ENCODE measurements around the gene WDR82.

WDR82 gene

GRCh38 chr3:52278510-52279069, at the start of gene WDR82:
TSS of gene WDR82 (minus strand) at chr3:52278649. CDS start at chr3:52278361, 288 bp downstream.
- peak; percentile 95 for DNase-seq

GRCh38 chr3:52327486-52328290, 49.2 kb upstream of the WDR82 start:
- DNase-seq, result no peak

- DNase-seq, result no peak
Observed at GRCh38 chr3:52326976-52327375, 48.5 kb upstream of the WDR82 start.

- no peak for DNase-seq
Observed at GRCh38 chr3:52325686-52326085, 47.2 kb upstream of the WDR82 start.

GRCh38 chr3:52324676-52325075, 46.2 kb upstream of the WDR82 start:
- DNase-seq, result no peak

- DNase-seq, result no peak
Observed at GRCh38 chr3:52323526-52324295, 45.3 kb upstream of the WDR82 start.

GRCh38 chr3:52322466-52322865, 44.0 kb upstream of the WDR82 start:
- peak; percentile 27 for DNase-seq

GRCh38 chr3:52321481-52321880, 43.0 kb upstream of the WDR82 start:
- no peak for DNase-seq

- DNase-seq, result no peak
Observed at GRCh38 chr3:52319921-52320595, 41.6 kb upstream of the WDR82 start.

- no peak for DNase-seq
Observed at GRCh38 chr3:52318186-52318816, 39.9 kb upstream of the WDR82 start.

GRCh38 chr3:52317208-52318000, 39.0 kb upstream of the WDR82 start:
- DNase-seq, result peak; percentile 71

GRCh38 chr3:52315977-52316764, 37.7 kb upstream of the WDR82 start, which contains the start of gene DNAH1:
TSS of gene DNAH1 (plus strand) at chr3:52316319. CDS start at chr3:52322443, 6,124 bp downstream.
- DNase-seq, result no peak

- no peak for DNase-seq
Observed at GRCh38 chr3:52315006-52315405, 36.6 kb upstream of the WDR82 start.

GRCh38 chr3:52314489-52314888, 36.0 kb upstream of the WDR82 start:
- DNase-seq, result no peak

GRCh38 chr3:52313774-52314188, 35.3 kb upstream of the WDR82 start:
- no peak for DNase-seq

GRCh38 chr3:52313188-52313773, 34.8 kb upstream of the WDR82 start:
- DNase-seq, result no peak

- no peak for DNase-seq
Observed at GRCh38 chr3:52311576-52312119, 33.2 kb upstream of the WDR82 start.

- DNase-seq, result no peak
Observed at GRCh38 chr3:52310861-52311575, 32.6 kb upstream of the WDR82 start.

GRCh38 chr3:52308308-52308707, 29.9 kb upstream of the WDR82 start:
- DNase-seq, result no peak
